Measurements from ENCODE around the gene ATOSB.

GRCh38 chr9:35108461-35108860 lies 7.2 kb downstream of the ATOSB start:
- no peak for TF ChIP-seq GATA2 (IDR thresholded peaks at IDR 0.05; ENCODE audit: low read depth, low read length)
- TF ChIP-seq GATA3 (IDR thresholded peaks at IDR 0.05; ENCODE audit: low read depth, low read length) = no peak
